Fibroblast of peridontal ligament (primary cell): ENCODE results near the gene RRN3.
"Not testable (repeated sequence)": the region's sequence is repeated elsewhere in the genome, so short reads cannot be mapped to it uniquely, and the experiment has no call there.

ENCODE experiments used
- DNase-seq: peaks from one replicate; pipeline ENCODE4 v3.0.0-alpha.2; 2010; ENCODE audit errors: extremely low read depth

The RRN3 gene, protein sequence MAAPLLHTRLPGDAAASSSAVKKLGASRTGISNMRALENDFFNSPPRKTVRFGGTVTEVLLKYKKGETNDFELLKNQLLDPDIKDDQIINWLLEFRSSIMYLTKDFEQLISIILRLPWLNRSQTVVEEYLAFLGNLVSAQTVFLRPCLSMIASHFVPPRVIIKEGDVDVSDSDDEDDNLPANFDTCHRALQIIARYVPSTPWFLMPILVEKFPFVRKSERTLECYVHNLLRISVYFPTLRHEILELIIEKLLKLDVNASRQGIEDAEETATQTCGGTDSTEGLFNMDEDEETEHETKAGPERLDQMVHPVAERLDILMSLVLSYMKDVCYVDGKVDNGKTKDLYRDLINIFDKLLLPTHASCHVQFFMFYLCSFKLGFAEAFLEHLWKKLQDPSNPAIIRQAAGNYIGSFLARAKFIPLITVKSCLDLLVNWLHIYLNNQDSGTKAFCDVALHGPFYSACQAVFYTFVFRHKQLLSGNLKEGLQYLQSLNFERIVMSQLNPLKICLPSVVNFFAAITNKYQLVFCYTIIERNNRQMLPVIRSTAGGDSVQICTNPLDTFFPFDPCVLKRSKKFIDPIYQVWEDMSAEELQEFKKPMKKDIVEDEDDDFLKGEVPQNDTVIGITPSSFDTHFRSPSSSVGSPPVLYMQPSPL

DNA sequence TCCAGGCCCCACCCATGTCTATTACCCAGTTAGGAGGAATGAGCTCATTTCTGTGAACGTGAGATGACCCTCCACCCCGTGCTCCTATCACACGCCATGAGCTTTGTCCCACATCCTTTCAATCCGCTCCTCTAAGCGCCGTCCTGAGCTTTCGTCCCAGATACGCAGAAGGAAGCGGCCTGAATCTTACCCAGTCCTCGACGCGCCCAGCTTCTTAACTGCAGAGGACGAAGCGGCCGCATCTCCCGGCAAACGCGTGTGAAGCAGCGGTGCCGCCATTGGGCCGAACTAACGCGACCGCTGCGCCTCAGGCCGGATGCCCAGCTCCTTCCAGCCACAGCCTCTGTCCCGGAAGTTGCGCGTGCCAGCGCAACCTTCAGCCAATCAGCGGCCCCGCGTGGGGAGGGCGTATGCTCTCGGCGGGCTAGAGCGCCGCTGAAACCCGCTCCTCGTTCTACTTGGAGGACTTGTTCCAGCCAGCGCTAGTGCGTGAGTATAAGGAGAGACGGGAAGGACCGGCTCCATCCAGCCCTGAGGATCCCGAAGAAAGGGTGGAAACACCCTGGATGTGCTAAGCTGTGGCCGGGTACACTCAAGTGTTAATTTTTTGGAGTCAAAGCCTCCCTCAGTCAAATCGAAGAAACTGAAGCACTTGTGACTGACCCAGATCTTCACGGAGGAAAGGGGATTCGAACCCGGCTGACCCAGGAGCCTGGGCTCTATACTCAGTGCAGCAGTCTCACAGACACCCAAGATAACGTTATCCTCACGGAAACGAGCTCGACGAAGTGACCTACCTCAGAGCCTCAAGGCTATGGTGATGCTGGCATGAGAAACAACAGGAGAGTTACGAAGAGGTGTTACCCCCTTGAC, at the start of gene RRN3:
TSS of gene RRN3 (minus strand) at position 318 of the 873 bp plus-strand sequence. CDS start at position 279, 39 bp downstream.
- peak; percentile 89 for DNase-seq

- not testable (repeated sequence) for DNase-seq
Measured at GRCh38 chr16:15143601-15144091, 49.6 kb upstream of the RRN3 start.

DNA sequence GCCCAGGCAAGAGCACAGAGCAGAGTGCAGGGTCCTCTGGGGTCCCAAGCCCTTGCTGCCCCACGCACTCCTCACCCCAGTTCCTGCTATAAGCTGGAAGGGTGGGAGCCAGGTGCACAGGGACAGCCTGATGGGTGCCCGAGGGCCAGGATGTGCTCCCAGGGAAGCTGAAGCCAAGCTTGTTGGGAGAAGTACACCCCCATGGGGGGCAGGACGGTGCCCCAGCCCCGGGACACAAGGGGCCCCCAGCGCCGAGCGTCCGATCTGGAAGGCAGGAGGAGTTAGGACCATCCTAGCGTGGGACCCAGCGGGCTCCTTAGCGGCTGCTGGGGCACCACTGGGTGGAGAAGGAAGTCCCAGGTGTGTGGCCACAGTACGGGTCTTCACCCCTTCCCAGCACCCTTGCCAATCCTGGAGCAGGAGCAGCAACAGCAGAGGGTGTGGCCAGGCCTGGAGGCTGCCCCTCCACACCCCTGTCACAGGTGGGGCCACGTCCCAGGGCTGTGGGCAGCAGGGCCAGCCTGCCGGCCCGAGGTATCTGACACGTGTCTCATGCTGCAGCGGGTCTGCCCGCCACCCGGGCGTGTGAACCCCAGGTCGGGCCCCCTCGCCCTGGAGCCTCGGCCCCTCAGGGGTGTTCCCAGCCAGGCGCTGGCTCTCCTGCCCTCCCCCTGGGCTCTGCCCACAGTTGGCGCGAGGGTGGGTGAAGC, 49.0 kb upstream of the RRN3 start:
- not testable (repeated sequence) for DNase-seq

DNA sequence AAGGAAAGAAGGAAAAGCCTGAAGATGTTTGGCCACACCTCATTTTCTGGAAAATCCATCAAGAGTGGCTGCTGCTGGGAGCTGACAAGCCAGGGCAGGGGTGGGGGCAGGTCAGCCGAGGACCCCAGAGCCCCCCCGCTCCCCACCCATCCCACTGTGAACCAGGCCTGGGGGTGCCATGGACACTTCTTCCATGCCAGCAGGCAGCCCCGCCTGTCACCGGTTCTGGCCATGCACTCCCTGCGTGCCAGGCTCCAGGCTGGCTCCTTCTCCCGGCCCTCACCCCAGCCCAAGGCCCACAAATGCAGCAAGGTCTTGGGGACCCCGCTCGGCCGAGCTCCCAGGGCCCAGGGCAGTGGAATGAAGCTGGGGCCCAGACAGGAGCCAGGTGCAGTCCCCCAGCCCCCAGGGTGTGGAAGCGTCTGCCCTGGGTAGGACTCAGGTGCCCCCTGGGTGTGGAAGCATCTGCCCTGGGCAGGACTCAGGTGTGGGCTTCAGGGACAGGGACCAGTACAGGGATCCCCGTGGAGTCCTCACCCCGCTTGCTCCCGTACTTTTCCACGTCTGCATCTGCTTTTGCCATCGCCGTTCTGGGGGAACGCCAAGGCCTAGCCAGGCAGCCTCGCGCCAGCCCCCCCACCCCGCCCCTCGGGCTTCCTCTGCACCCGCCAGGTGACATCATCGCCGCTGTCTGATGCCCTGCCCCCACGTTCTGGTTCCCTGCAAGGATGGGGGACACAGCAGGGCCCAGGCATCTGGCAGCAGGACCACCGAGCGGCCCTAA, 48.2 kb upstream of the RRN3 start:
- DNase-seq = not testable (repeated sequence)

GRCh38 chr16:15141586-15141985, 47.5 kb upstream of the RRN3 start:
- no peak for DNase-seq

DNA sequence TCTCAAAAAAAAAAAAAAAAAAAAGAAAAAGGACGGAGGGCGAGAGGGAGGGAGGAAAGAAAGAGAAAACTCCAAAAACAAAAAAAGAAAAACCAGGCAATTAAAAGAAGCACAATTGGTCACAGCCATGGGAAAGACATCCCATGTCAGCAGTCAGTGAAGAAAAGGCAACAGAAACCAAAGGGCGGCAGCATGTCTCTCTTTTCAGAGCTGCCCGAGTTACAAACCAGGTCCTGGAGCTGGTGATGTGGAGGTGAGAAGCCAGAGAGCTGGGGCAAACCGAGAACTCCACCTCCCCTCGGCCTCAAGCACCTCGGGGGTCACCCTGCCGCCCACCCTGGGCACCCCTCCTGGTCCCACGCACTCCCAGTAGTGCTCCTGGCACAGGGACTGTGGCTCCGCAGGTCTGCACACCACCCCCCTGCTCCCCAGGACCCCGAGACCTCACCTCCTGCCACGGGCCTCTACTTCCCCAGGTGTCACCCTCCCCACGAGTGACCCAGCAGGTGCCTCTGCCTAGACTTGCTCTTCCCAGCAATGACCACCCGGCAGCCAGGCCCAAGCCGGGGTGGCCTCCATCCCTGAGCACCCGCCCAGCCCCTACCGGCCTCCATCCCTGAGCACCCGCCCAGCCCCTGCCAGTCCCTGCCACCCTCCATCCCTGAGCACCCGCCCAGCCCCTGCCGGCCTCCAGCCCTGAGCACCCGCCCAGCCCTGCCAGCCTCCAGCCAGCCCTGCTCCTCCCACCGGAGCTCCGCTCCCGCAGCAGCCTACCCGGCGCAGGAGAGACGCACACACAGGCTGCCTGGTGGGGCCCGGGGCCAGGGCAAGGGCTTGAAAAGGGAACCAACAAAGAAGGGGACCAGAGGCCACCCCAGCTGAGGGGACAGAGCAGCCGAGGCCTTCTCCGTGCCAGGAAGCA, 46.6 kb upstream of the RRN3 start:
- not testable (repeated sequence) for DNase-seq

GRCh38 chr16:15137514-15137913, 43.4 kb upstream of the RRN3 start:
- not testable (repeated sequence) for DNase-seq

GRCh38 chr16:15135483-15136360, 41.6 kb upstream of the RRN3 start:
- not testable (repeated sequence) for DNase-seq

DNA sequence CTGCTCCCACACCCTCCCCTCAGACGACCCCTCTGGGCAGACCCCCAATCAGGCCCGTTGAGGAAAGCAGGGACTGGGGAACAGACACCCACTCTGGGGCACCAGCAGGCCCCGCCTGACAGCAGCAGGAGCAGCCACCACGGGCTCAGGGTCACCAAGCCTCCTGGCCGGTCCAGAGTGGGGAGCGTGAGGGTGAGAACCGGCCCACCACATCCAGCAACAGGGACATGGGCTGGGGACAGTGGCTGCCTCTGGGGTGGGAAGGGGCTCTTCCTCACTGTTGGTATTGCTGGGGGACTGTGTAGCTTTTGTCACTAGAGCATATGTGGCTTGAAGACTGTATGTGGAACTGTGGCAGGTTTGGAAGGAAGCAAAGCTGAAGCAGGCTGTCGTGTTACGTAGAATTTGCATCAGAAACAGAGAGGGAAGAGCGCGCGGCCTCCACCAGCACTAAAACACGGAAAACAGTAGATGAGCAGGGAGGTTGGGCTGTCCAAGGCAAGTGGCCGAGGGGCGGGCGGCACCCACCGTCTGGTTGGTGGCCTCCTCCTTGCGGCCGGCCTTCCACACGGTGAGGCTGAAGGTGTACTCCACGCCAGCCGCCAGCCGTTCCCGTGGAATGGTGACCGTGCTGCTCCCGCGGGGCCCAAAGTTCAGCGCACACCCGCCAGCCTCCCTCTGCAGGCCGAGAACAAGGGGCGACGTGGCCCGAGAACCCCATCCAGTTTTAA, 40.8 kb upstream of the RRN3 start:
- DNase-seq = not testable (repeated sequence)

- DNase-seq = not testable (repeated sequence)
Measured at GRCh38 chr16:15133554-15133953, 39.5 kb upstream of the RRN3 start.

- DNase-seq = not testable (repeated sequence)
Measured at GRCh38 chr16:15132719-15133428, 38.8 kb upstream of the RRN3 start.

GRCh38 chr16:15130943-15131700, 37.0 kb upstream of the RRN3 start:
- DNase-seq = not testable (repeated sequence)

GRCh38 chr16:15130256-15130932, 36.3 kb upstream of the RRN3 start:
- not testable (repeated sequence) for DNase-seq

GRCh38 chr16:15127641-15128425, 33.8 kb upstream of the RRN3 start:
- DNase-seq = not testable (repeated sequence)
